ENCODE data around the gene ORC6. TPM values are rescaled to one million over a fixed set of nuclear protein-coding genes. Genes with fewer than 3 reads are reported as not detected.

Gene ORC6
- total and polyA plus RNA-seq, 8 donors, result 0.58 to 8.3 (median 3.8) TPM; not detected in 1

GRCh38 chr16:46745617-46746016, 56.2 kb downstream of the ORC6 start:
- intact Hi-C loops (cut with DNase I; ENCODE audit: low total_unique reads), result no loop called here

GRCh38 chr16:46746821-46747776, 57.6 kb downstream of the ORC6 start:
- H3K4me1 ChIP-seq, result peaks cover 0 to 5% (median 0%) of the 10 kb centered on the region in 4 donors
- H3K36me3 ChIP-seq, result no peaks in the 10 kb centered on the region
- intact Hi-C loops (cut with DNase I; ENCODE audit: low total_unique reads), result no loop called here
- TF ChIP-seq POLR2A (IDR thresholded peaks at IDR 0.05), result no peak
- no peak for TF ChIP-seq POLR2AphosphoS5 (IDR thresholded peaks at IDR 0.05)
- TF ChIP-seq CTCF (IDR thresholded peaks at IDR 0.05), result no peak
- TF ChIP-seq EP300 (IDR thresholded peaks at IDR 0.05), result no peak
- no peak overlapping the region for H3K4me3 ChIP-seq
- DNase-seq, result no peak
- H3K9me3 ChIP-seq, result no peaks in the 10 kb centered on the region
- no peak overlapping the region for H3K27ac ChIP-seq
- 73 to 85% (median 82%) methylated on average over 10 to 15 of the region's 15 CpGs for WGBS, 5 donors
- H3K27me3 ChIP-seq, result no peaks in the 10 kb centered on the region

More at GRCh38 chr16:46745617-46746016, 56.2 kb downstream of the ORC6 start:
- peaks cover 0 to 5% (median 0%) of the 10 kb centered on the region in 4 donors for H3K4me1 ChIP-seq
- H3K9me3 ChIP-seq, result no peaks in the 10 kb centered on the region
- no peaks in the 10 kb centered on the region for H3K27me3 ChIP-seq
- H3K36me3 ChIP-seq, result no peaks in the 10 kb centered on the region
- TF ChIP-seq POLR2AphosphoS5 (IDR thresholded peaks at IDR 0.05) (no peak), EP300 (IDR thresholded peaks at IDR 0.05) (no peak), CTCF (IDR thresholded peaks at IDR 0.05) (no peak), POLR2A (IDR thresholded peaks at IDR 0.05) (no peak)
- WGBS, 5 donors, result 61 to 81% (median 65%) methylated on average over 7 of the region's 7 CpGs
- no peak overlapping the region for H3K27ac ChIP-seq
- DNase-seq, result no peak
- no peak overlapping the region for H3K4me3 ChIP-seq

Other genes starting within 250 kb of the ORC6 start
- 10 to 100 TPM in 1 of 5 donors, 1 to 10 TPM in 1, not detected in 3; 9.4 to 28.1 TPM for gene SHCBP1, start 68.3 kb upstream of the ORC6 start, total RNA-seq
- 1 to 10 TPM; 1.4 to 3.2 (median 1.7) TPM for gene SHCBP1, start 68.3 kb upstream of the ORC6 start, polyA plus RNA-seq
- gene VPS35, start 481 bp upstream of the ORC6 start, total RNA-seq, result 100 to 1,000 TPM in 3 of 5 donors, 10 to 100 TPM in 2; 21.4 to 159 (median 108) TPM
- gene VPS35, start 481 bp upstream of the ORC6 start, polyA plus RNA-seq, result 10 to 100 TPM; 17.9 to 39.1 (median 18.7) TPM
- gene MYLK3, start 58.7 kb downstream of the ORC6 start, total RNA-seq, result under 1 TPM in 1 of 5 donors, not detected in 4; 0.18 TPM
- under 1 TPM; 0.05 to 0.46 (median 0.06) TPM for gene MYLK3, start 58.7 kb downstream of the ORC6 start, polyA plus RNA-seq
- 10 to 100 TPM in 2 of 5 donors, 1 to 10 TPM in 2, not detected in 1; 1.3 to 16.2 (median 8.4) TPM for gene C16orf87, start 141.5 kb downstream of the ORC6 start, total RNA-seq
- gene C16orf87, start 141.5 kb downstream of the ORC6 start, polyA plus RNA-seq, result 1 to 10 TPM; 2.7 to 3.9 (median 3.7) TPM
- gene GPT2, start 194.7 kb downstream of the ORC6 start, total RNA-seq, result 100 to 1,000 TPM in 1 of 5 donors, 10 to 100 TPM in 4; 29.2 to 167 (median 50.2) TPM
- 10 to 100 TPM; 63.3 to 75.3 (median 69.7) TPM for gene GPT2, start 194.7 kb downstream of the ORC6 start, polyA plus RNA-seq

Data from stomach (tissue), 9 donors.